A673 (cell line): ENCODE measurements around the gene M1AP. TPM values are rescaled to one million over a fixed set of nuclear protein-coding genes. Genes with fewer than 3 reads are reported as not detected.
A peak's percentile ranks its signal among the peaks of the same experiment; 100 is the strongest.

ENCODE experiments used
- BruUV-seq: library from RNA; stranded (reverse); fragments of 400-500 nt; replicated peaks from 2 replicates; lab custom pipeline; 2021; lab: Mats Ljungman, UMichigan
- CTCF ChIA-PET: fragments of 300-600 bp; sonication (Branson Sonifier 250); formaldehyde crosslinking; loops from one replicate; lab custom pipeline; 2022; ENCODE audit warnings: antibody characterized with exemption; lab: Charles Lee
- POLR2A ChIA-PET: fragments of 300-600 bp; sonication (Branson Sonifier 250); formaldehyde crosslinking; loops from one replicate; lab custom pipeline; 2022; ENCODE audit warnings: antibody characterized with exemption; ENCODE audit not compliant: low non-redundant PET; lab: Charles Lee
- DNase-seq: peaks from one replicate; pipeline ENCODE4 v3.0.0-alpha.2; 2015; ENCODE audit warnings: low spot score
- H3K27ac ChIP-seq: fragments of 200-600 bp; sonication (generic); 2 replicates; pipeline ENCODE4 v1.5.1; 2016; ENCODE audit warnings: mixed run types, low read depth, mild to moderate bottlenecking, mixed read lengths, antibody characterized with exemption, low read length; ENCODE audit not compliant: poor library complexity, severe bottlenecking
- H3K27me3 ChIP-seq: fragments of 200-600 bp; sonication (generic); replicated peaks from 2 replicates; pipeline ENCODE4 v1.6.1; 2017; ENCODE audit warnings: mixed run types, low read depth, mild to moderate bottlenecking, mixed read lengths, antibody characterized with exemption, low read length; ENCODE audit not compliant: insufficient read depth, poor library complexity
- H3K36me3 ChIP-seq: fragments of 200-600 bp; sonication (generic); 2 replicates; pipeline ENCODE4 v1.6.1; 2016; ENCODE audit warnings: mixed run types, mild to moderate bottlenecking, mixed read lengths, antibody characterized with exemption, low read length; ENCODE audit not compliant: insufficient read depth, poor library complexity, severe bottlenecking
- H3K4me1 ChIP-seq: fragments of 200-600 bp; sonication (generic); 2 replicates; pipeline ENCODE4 v1.6.1; 2017; ENCODE audit warnings: mixed run types, mild to moderate bottlenecking, mixed read lengths, antibody characterized with exemption, low read length; ENCODE audit not compliant: insufficient read depth, poor library complexity, severe bottlenecking
- H3K4me3 ChIP-seq: fragments of 200-600 bp; sonication (generic); 2 replicates; pipeline ENCODE4 v1.5.1; 2016; ENCODE audit warnings: low read depth, mixed run types, mild to moderate bottlenecking, mixed read lengths, low read length; ENCODE audit not compliant: poor library complexity, severe bottlenecking
- H3K9me3 ChIP-seq: fragments of 200-600 bp; sonication (generic); 2 replicates; pipeline ENCODE4 v1.6.1; 2016; ENCODE audit warnings: mixed run types, low read depth, mild to moderate bottlenecking, mixed read lengths, antibody characterized with exemption, low read length; ENCODE audit not compliant: poor library complexity, severe bottlenecking
- CTCF ChIP-seq: fragments of 300-800, 200-600 bp; sonication (generic); conservative IDR thresholded peaks from 2 replicates; pipeline ENCODE4 v1.5.1; 2017; ENCODE audit warnings: low read depth, mild to moderate bottlenecking, antibody characterized with exemption, low read length, moderate library complexity, mixed read lengths
- EZH2 ChIP-seq: fragments of 200-600 bp; sonication (generic); IDR thresholded peaks from 2 replicates; pipeline ENCODE4 v1.6.1; 2017; ENCODE audit warnings: borderline replicate concordance, low read depth, mild to moderate bottlenecking, mixed read lengths, antibody characterized with exemption, low read length; ENCODE audit not compliant: poor library complexity, severe bottlenecking
- intact Hi-C: fragments of 100-400 bp; cut with micrococcal nuclease; formaldehyde crosslinking; loops from one replicate; pipeline ENCODE4 v1.10.0; 2022; ENCODE audit not compliant: unreplicated experiment
- total RNA-seq: library from RNA; stranded (reverse); gene quantifications from 2 replicates; pipeline ENCODE4 v1.2.3, GENCODE V29; 2021

Gene M1AP
- total RNA-seq, 1 experiment from 2014 or later = not detected

- Histone ChIP-seq H3K27me3 (no peaks in the 10 kb centered on the region), H3K4me1 (no peaks in the 10 kb centered on the region), H3K4me3 (no peak overlapping the region), H3K36me3 (no peaks in the 10 kb centered on the region), H3K9me3 (no peaks in the 10 kb centered on the region), H3K27ac (no peak overlapping the region)
- POLR2A ChIA-PET = no interaction called here
- intact Hi-C loops = no loop called here
- DNase-seq = no peak
- no peak for TF ChIP-seq CTCF
- no peak for TF ChIP-seq EZH2
- CTCF ChIA-PET = no interaction called here
- BruUV-seq = no TSS peak
These were observed 41.2 kb downstream of the M1AP start for GRCh38 chr2:74606927-74607326.

- no peak for DNase-seq
- no peaks in the 10 kb centered on the region for H3K4me1 ChIP-seq
- no peak overlapping the region for H3K4me3 ChIP-seq
- H3K9me3 ChIP-seq = no peaks in the 10 kb centered on the region
- H3K27me3 ChIP-seq = peaks cover 7% of the 10 kb centered on the region
- intact Hi-C loops = no loop called here
- no TSS peak for BruUV-seq
- H3K36me3 ChIP-seq = no peaks in the 10 kb centered on the region
- no peak for TF ChIP-seq EZH2
- TF ChIP-seq CTCF = no peak
- CTCF ChIA-PET = no interaction called here
- no peak overlapping the region for H3K27ac ChIP-seq
- POLR2A ChIA-PET = no interaction called here
These were observed 44.7 kb downstream of the M1AP start for GRCh38 chr2:74603282-74604000.

- CTCF ChIA-PET = no interaction called here
- no peak for TF ChIP-seq EZH2
- no peak for TF ChIP-seq CTCF
- POLR2A ChIA-PET = no interaction called here
- intact Hi-C loops = no loop called here
- H3K27me3 ChIP-seq = peaks cover 7% of the 10 kb centered on the region
- H3K9me3 ChIP-seq = no peaks in the 10 kb centered on the region
- no peak overlapping the region for H3K4me3 ChIP-seq
- DNase-seq = peak; percentile 28
- no peaks in the 10 kb centered on the region for H3K36me3 ChIP-seq
- BruUV-seq = no TSS peak
- H3K27ac ChIP-seq = no peak overlapping the region
- H3K4me1 ChIP-seq = no peaks in the 10 kb centered on the region
These were observed 45.4 kb downstream of the M1AP start for GRCh38 chr2:74602586-74603281.
